Measurements from ENCODE around the gene PLEKHN1.

The PLEKHN1 gene

DNA sequence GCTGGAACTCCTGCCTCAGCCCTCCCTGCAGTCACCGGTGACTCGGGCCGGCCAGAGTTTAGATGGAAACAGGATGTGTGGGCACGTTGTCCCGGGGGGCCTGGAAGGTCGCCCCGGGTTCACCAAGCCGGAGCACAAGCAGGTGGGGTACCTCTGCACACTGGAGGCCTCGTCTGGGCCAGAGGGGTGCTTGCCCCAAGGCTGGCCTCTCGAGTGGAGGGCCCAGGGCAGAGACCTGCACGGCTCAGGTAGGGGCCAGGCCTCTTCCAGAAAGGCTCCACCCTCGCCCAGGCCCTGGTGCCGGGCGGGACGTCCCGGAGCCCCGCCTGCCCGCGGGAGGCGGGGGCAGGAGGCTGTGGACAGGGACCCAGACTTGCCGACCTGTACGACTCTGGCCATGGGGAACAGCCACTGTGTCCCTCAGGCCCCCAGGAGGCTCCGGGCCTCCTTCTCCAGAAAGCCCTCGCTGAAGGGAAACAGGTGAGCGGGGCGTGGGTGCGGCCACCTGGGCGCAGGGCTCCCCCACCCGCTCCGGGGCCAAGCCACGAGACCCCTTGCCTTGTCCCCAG, at the start of gene PLEKHN1:
Gene PLEKHN1 (plus strand): TSS at position 348 of the 569 bp plus-strand sequence. CDS start 50 bp downstream, at position 398.
- in situ Hi-C loops (cut with MboI; ENCODE audit: low sequenced_read_pairs): no loop called here

DNA sequence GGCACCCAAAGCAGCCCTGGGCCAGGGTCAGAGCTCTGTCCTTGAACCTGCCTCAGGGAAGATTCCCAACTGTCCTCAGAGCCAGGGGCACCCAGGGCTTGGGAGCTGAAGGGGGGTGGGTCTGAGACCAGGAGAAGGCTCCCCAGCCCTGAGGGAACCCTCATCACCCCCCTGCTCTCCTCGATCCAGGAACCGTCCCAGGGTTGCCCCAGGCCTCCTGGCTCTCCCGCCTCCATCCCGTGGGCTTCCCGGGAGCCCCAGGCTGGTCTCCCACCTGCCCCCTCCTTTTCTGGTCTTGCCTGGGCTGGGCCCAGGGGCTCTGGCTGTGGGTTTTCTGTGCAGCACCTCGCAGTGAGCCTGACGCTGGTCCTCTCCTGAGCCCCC, 49.2 kb upstream of the PLEKHN1 start:
- in situ Hi-C loops (cut with MboI; ENCODE audit: low sequenced_read_pairs): no loop called here

GRCh38 chr1:917466-918091, 48.7 kb upstream of the PLEKHN1 start:
- in situ Hi-C loops (cut with MboI; ENCODE audit: low sequenced_read_pairs): no loop called here

GRCh38 chr1:918353-918752, 47.9 kb upstream of the PLEKHN1 start:
- in situ Hi-C loops (cut with MboI; ENCODE audit: low sequenced_read_pairs): no loop called here

- in situ Hi-C loops (cut with MboI; ENCODE audit: low sequenced_read_pairs): no loop called here
These were observed 47.4 kb upstream of the PLEKHN1 start for GRCh38 chr1:918843-919242.

- in situ Hi-C loops (cut with MboI; ENCODE audit: low sequenced_read_pairs): no loop called here
These were observed 46.9 kb upstream of the PLEKHN1 start for GRCh38 chr1:919271-919872.

DNA sequence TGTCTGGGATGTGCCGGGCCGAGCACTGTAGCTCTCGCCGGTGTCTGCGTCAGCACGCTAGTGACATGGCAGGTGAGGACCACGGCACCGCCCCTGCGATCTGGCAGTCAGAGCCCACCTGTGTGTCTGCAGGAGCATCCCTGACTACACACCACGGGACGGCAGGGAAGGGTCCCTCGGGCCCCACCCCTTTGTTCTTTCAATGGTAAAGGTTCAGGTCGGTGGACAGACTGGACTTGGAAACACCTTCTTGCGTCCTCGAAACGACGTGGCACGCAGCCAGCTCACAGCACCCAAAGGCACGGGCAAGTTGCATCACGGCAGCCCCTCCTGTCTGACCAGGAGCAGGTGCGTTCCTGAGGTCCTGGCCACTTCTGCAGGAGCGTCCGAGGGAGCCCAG, 46.3 kb upstream of the PLEKHN1 start:
- in situ Hi-C loops (cut with MboI; ENCODE audit: low sequenced_read_pairs): no loop called here

DNA sequence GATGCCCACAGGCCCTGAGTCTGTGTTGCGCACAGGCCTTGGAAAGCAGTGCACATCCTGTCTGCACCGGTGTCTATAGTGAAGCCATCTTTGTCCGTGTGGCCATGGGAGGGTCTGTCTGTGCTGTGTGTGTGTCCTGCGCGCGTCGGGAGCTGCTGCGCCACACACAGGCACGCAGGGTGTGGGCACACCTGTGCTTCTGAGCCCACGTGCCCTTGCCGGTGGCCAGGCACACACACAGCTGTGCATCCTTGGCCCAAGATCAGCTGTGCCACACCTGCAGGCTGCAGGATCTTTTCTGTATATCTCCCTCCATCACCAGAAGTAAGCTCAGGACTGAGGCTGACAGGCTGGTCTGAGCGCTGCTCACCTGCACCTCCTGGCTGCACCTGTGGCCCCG, 45.8 kb upstream of the PLEKHN1 start:
- in situ Hi-C loops (cut with MboI; ENCODE audit: low sequenced_read_pairs): no loop called here

DNA sequence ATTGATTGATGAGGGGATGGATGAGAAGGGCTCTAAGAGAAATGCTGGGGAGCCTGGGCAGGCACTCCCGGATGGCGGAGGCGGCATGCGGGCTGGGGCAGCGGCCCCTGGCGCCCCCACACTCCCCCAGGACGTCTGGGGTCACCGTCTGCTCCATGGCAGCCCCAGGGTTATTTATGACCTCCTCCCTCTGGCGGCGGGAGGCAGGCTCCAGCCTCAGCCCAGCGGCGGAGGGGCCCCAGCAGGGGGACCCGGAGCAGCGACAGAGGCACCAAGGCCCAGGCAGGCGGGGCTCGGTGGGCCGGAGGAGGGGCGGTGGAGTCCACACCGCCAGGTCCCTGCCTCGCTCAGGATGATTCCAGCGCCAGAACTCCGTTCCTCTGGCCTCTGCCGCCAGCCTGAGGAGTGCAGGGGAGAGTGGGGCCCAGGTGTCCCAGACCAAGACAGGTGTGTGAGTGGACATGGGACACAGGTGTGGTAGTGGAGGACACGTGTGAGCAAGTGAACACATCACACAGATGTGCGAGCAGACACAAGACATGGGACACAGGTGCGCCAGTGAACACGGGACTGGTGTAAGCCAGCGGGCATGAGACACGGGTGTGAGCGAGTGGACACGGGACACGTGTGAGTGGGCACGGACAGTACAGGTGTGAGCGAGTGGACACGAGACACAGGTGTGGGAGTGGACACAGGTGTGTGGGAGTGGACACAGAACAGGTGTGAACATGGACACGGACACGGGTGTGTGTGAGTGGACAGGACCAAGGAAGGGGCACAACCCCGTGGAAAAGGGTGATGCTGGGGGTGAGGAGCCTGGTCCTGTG, 45.1 kb upstream of the PLEKHN1 start:
- in situ Hi-C loops (cut with MboI; ENCODE audit: low sequenced_read_pairs): no loop called here

GRCh38 chr1:923131-923990, 42.9 kb upstream of the PLEKHN1 start, which contains the start of gene SAMD11:
TSS of gene SAMD11 (plus strand) at chr1:923923. CDS start at chr1:924432, 509 bp downstream.
- in situ Hi-C loops (cut with MboI; ENCODE audit: low sequenced_read_pairs): no loop called here

DNA sequence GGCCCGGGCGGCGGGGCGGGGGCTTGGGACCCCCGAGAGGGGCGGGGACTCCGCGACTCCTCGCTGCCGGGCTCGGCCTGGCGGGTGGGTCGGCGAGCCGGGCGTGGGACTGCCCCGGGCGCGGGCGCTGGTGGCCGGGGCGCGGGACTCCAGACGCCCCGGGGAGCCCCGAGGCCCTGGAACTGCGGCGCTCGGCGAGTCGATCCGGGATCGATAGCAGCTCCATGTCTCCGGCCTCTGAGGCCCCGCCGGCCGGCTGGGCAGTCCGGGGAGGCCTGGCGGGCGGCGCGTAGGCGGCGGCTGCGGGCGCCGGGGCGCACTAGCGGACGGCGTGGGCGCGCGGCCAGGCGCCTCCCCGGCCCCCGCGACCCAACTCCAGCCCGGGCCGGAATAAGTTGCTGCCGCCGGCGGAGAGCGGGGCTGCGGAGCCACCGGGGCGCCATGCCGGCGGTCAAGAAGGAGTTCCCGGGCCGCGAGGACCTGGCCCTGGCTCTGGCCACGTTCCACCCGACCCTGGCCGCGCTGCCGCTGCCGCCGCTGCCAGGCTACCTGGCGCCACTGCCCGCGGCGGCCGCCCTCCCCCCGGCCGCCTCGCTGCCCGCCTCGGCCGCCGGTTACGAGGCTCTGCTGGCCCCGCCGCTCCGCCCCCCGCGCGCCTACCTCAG, 42.2 kb upstream of the PLEKHN1 start:
- in situ Hi-C loops (cut with MboI; ENCODE audit: low sequenced_read_pairs): no loop called here

GRCh38 chr1:924656-925560, 41.4 kb upstream of the PLEKHN1 start:
- in situ Hi-C loops (cut with MboI; ENCODE audit: low sequenced_read_pairs): no loop called here

DNA sequence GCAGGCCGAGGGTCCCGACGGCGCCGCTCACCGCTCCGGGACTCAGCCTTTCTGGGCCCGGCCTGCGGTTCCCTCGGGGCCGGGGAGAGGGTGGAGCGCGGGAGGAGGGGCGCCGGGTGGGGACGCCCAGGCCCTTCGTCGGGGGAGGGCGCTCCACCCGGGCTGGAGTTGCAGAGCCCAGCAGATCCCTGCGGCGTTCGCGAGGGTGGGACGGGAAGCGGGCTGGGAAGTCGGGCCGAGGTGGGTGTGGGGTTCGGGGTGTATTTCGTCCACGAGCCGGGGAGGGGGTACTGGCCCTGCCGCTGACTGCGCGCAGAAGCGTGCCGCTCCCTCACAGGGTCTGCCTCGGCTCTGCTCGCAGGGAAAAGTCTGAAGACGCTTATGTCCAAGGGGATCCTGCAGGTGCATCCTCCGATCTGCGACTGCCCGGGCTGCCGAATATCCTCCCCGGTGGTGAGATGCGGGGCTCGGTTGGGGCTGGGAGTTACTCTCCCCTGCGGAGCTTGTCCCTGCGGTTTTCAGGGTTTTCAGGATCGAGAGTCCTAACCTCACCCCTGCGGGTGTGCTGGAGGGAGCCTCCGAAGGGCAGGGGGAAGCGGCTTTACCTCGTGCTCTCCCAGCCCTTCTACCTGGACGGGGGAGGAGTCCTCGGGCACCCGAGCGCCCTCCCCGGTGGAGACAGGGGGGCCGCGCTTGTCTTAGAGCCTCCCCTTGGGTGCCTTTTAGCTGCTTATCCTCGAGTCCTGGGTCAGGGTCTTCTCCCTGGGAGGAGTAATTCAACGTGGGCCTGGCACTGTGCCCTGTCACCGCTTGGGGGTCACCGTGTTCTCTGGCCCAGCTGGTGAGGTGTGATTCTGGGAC, 40.5 kb upstream of the PLEKHN1 start:
- in situ Hi-C loops (cut with MboI; ENCODE audit: low sequenced_read_pairs): no loop called here

GRCh38 chr1:927234-927633, 39.0 kb upstream of the PLEKHN1 start:
- in situ Hi-C loops (cut with MboI; ENCODE audit: low sequenced_read_pairs): no loop called here

- in situ Hi-C loops (cut with MboI; ENCODE audit: low sequenced_read_pairs): no loop called here
These were observed 38.5 kb upstream of the PLEKHN1 start for GRCh38 chr1:927748-928147.

DNA sequence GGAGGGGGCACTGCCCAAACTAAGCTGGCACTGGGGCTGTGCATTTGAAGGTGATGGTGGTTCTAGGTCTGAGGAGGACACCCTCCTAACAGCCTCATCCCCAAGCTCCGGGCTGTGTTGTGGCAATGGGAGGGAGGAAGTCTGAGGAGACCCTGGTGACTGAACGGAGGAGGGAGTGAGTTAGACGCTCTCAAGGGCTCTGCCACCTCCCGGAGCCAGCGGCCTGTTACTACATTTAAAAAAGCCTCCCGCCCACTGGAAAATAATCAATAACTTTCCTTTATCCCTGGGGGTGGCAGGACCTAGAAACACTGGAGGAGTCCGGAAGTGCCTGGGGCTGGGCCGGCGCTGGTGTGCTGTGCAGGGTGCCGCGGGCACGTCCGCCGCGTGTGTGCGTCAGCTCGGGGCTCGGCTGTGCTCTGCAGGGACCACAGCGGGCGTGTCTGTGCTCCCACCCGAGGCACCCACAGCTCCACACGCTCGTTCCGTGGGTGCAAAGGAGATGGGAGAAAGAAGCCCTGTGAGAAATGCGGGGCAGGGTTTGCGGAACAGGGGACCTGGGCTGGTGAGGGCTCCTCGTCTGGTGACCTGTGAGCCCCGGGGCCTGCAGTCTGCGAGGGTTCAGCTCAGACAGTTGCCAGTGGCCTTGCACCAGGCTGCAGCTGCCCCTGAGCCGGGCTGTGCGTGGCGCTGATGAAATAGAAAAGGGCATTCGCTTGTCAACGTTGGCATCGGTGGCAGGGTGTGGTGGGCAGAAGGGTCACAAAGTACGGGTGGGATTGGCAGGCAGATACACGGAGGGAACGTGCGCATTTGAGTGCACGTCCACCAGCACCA, 37.2 kb upstream of the PLEKHN1 start:
- in situ Hi-C loops (cut with MboI; ENCODE audit: low sequenced_read_pairs): no loop called here

All from HL-60/S4 treated with retinoic acid at 250 ng/mL for 4 days and 3 days (cell line).